ENCODE data around the gene PDXDC1.
"Not testable (repeated sequence)": the region's sequence is repeated elsewhere in the genome, so short reads cannot be mapped to it uniquely, and the experiment has no call there.

The PDXDC1 gene

GRCh38 chr16:15180946-15181345 is 206.1 kb downstream of the PDXDC1 start:
- H3K79me2 ChIP-seq (ENCODE audit: low read length); H2AFZ ChIP-seq (ENCODE audit: low read depth, low read length); H4K20me1 ChIP-seq (ENCODE audit: insufficient read depth, low read length); H3K36me3 ChIP-seq (replicated peaks; ENCODE audit: low read depth, low read length); H3K9me3 ChIP-seq (ENCODE audit: insufficient read depth, low read length); H3K9ac ChIP-seq (ENCODE audit: low read length); H3K4me2 ChIP-seq (ENCODE audit: low read length); H3K4me1 ChIP-seq (ENCODE audit: low read length); H3K27ac ChIP-seq (ENCODE audit: low read length); H3K27me3 ChIP-seq (ENCODE audit: low read depth, low read length); H3K4me3 ChIP-seq (ENCODE audit: low read length): not testable (repeated sequence)

- H3K4me2 ChIP-seq (ENCODE audit: low read length); H3K9me3 ChIP-seq (ENCODE audit: insufficient read depth, low read length); H2AFZ ChIP-seq (ENCODE audit: low read depth, low read length); H3K9ac ChIP-seq (ENCODE audit: low read length); H3K4me3 ChIP-seq (ENCODE audit: low read length); H4K20me1 ChIP-seq (ENCODE audit: insufficient read depth, low read length); H3K79me2 ChIP-seq (ENCODE audit: low read length); H3K27ac ChIP-seq (ENCODE audit: low read length); H3K27me3 ChIP-seq (ENCODE audit: low read depth, low read length); H3K36me3 ChIP-seq (replicated peaks; ENCODE audit: low read depth, low read length); H3K4me1 ChIP-seq (ENCODE audit: low read length): not testable (repeated sequence)
These were observed 209.2 kb downstream of the PDXDC1 start for GRCh38 chr16:15184000-15184399.

Measured in OCI-LY3 (cell line).